K562 (cell line): ENCODE data around the gene C22orf39. TPM values are rescaled to one million over a fixed set of nuclear protein-coding genes. Genes with fewer than 3 reads are reported as not detected.

ENCODE experiments used
- AFF1 ChIP-seq, 2 experiments: fragments of 450-650 bp; IDR thresholded peaks; 2 replicates each; pipeline ENCODE4 v1.6.1; 2018; ENCODE audit warnings: mild to moderate bottlenecking in 2 of 2, low read depth in 1 of 2; ENCODE audit not compliant: partially characterized antibody in 2 of 2
- BDP1 ChIP-seq: IDR thresholded peaks from 3 replicates; pipeline ENCODE4 v1.6.1; 2011; ENCODE audit not compliant: insufficient read length, insufficient read depth
- CBFA2T2 ChIP-seq: fragments of 450-650 bp; conservative IDR thresholded peaks from 2 replicates; pipeline ENCODE4 v1.6.1; 2017; ENCODE audit warnings: mild to moderate bottlenecking
- CEBPB ChIP-seq: fragments of 450-650 bp; IDR thresholded peaks from 2 replicates; pipeline ENCODE4 v1.6.1; 2016; ENCODE audit warnings: missing genetic modification characterization, missing compliant biosample characterization
- DEAF1 ChIP-seq: fragments of 450-650 bp; formaldehyde crosslinking; IDR thresholded peaks from 2 replicates; pipeline ENCODE4 v1.4.0; 2020; ENCODE audit warnings: mild to moderate bottlenecking, moderate library complexity
- HMGN3 ChIP-seq: IDR thresholded peaks from 2 replicates; pipeline ENCODE4 v1.6.1; 2011; ENCODE audit warnings: borderline replicate concordance, low read depth, mild to moderate bottlenecking, mixed read lengths, low read length; ENCODE audit not compliant: insufficient read length; ENCODE audit errors: extremely low read depth
- KAT7 ChIP-seq: sonication (generic); formaldehyde crosslinking; IDR thresholded peaks from 2 replicates; pipeline ENCODE4 v1.8.0; 2022; ENCODE audit warnings: missing genetic modification reagents, mild to moderate bottlenecking, borderline replicate concordance
- KLF1 ChIP-seq: fragments of 450-650 bp; IDR thresholded peaks from 2 replicates; pipeline ENCODE4 v1.6.1; 2016; ENCODE audit warnings: missing genetic modification characterization, missing compliant biosample characterization
- KLF13 ChIP-seq: fragments of 450-650 bp; IDR thresholded peaks from 2 replicates; pipeline ENCODE4 v1.6.1; 2016; ENCODE audit warnings: missing genetic modification characterization, low read depth, mild to moderate bottlenecking, missing compliant biosample characterization, moderate library complexity, borderline replicate concordance
- MEF2A ChIP-seq: IDR thresholded peaks from 2 replicates; pipeline ENCODE4 v1.6.1; 2011; ENCODE audit warnings: low read depth, mild to moderate bottlenecking, low read length, moderate library complexity; ENCODE audit not compliant: control insufficient read depth
- NCOA6 ChIP-seq: fragments of 450-650 bp; IDR thresholded peaks from 2 replicates; pipeline ENCODE4 v1.6.1; 2017; ENCODE audit warnings: mild to moderate bottlenecking
- NR3C1 ChIP-seq: sonication (generic); formaldehyde crosslinking; IDR thresholded peaks from 2 replicates; pipeline ENCODE4 v1.8.1; 2022; ENCODE audit warnings: missing genetic modification reagents
- POLR2G ChIP-seq: fragments of 200-400 bp; formaldehyde crosslinking; IDR thresholded peaks from 2 replicates; pipeline ENCODE4 v1.6.1; 2017; ENCODE audit warnings: low read depth, mild to moderate bottlenecking, antibody characterized with exemption, low read length, moderate library complexity
- RB1 ChIP-seq: fragments of 450-650 bp; IDR thresholded peaks from 2 replicates; pipeline ENCODE4 v1.6.1; 2017; ENCODE audit warnings: low read depth, mild to moderate bottlenecking
- RUNX1 ChIP-seq: sonication (generic); IDR thresholded peaks from 2 replicates; pipeline ENCODE4 v1.6.1; 2016; ENCODE audit warnings: antibody characterized with exemption, low read depth
- STAG1 ChIP-seq: sonication (generic); formaldehyde crosslinking; IDR thresholded peaks from 2 replicates; pipeline ENCODE4 v1.5.0; 2020; ENCODE audit warnings: missing genetic modification reagents, borderline replicate concordance
- ZBTB2 ChIP-seq: fragments of 450-650 bp; IDR thresholded peaks from 2 replicates; pipeline ENCODE4 v1.6.1; 2016; ENCODE audit warnings: antibody characterized with exemption
- ZC3H4 ChIP-seq: sonication (generic); formaldehyde crosslinking; IDR thresholded peaks from 2 replicates; pipeline ENCODE4 v1.9.0; 2021; ENCODE audit warnings: missing genetic modification reagents, borderline replicate concordance
- ZNF41 ChIP-seq: fragments of 250-450 bp; sonication (Bioruptor Pico); conservative IDR thresholded peaks from 2 replicates; pipeline ENCODE4 v1.4.0; 2020; ENCODE audit warnings: mild to moderate bottlenecking
- ZNF655 ChIP-seq: fragments of 250-450 bp; sonication (Bioruptor Pico); IDR thresholded peaks from 2 replicates; pipeline ENCODE4 v1.5.0; 2021
- ZNF77 ChIP-seq: fragments of 250-450 bp; sonication (Bioruptor Pico); IDR thresholded peaks from 2 replicates; pipeline ENCODE4 v1.5.0; 2020
- polyA plus RNA-seq, 8 experiments: library from polyadenylated mRNA; depleted of rRNA in 4 of 8; stranded (reverse) in 5 of 8; unstranded in 3 of 8; fragments of >200 nt; fragmentation: Nextera tagmentation in 2 of 8; fragmentation: Illumina TruSeq in 1 of 8; extraction: Ambion mirVana in 2 of 8; extraction: Trizol in 1 of 8; gene quantifications; 2 replicates each; pipeline versions ENCODE4 v1.2.1 to v1.2.3, GENCODE V29; 2011 to 2014; ENCODE audit warnings: inconsistent platforms in 1 of 8, missing spikeins in 1 of 8
- total RNA-seq, 7 experiments: library from RNA; depleted of rRNA in 6 of 7; stranded (reverse); fragments of >200 nt in 6 of 7; fragmentation: Illumina TruSeq in 2 of 7; extraction: Trizol in 2 of 7; gene quantifications; 2 replicates each; pipeline versions ENCODE4 v1.2.1 to v1.2.3, GENCODE V29; 2011 to 2021; ENCODE audit warnings: low replicate concordance in 1 of 7

The C22orf39 gene
- total and polyA plus RNA-seq, 9 of the 15 experiments (the other 6 are each of a cell fraction or from before 2014, with no cell fraction given): 20.4 to 139 (median 66.8) TPM

GRCh38 chr22:19457828-19458428, 10.4 kb upstream of the C22orf39 start (continued):
- TF ChIP-seq CBFA2T2: no peak
- TF ChIP-seq CEBPB (tag): no peak
- 0 out of 2 replicates have a peak, but pooled peaks have one; percentile 22 for TF ChIP-seq POLR2G
- TF ChIP-seq RUNX1: 0 out of 2 replicates have a peak, but pooled peaks have one; percentile 50
- no peak for TF ChIP-seq KLF13
- TF ChIP-seq RB1: no peak
- TF ChIP-seq KAT7 (CRISPR knock-in tag): no peak
- no peak for TF ChIP-seq MEF2A
- peak; percentile 86 for TF ChIP-seq ZC3H4 (CRISPR knock-in tag)
- TF ChIP-seq NCOA6: no peak
- no peak for TF ChIP-seq KLF1
- no peak for TF ChIP-seq BDP1
- no peak for TF ChIP-seq ZNF41 (CRISPR knock-in tag)
- TF ChIP-seq HMGN3: no peak
- peak; percentile 23; the same call in 1 of the 2 replicates for TF ChIP-seq STAG1 (CRISPR knock-in tag)
- no peak for TF ChIP-seq AFF1 (IDR thresholded peaks at IDR 0.05; ENCODE audit: low read depth in 1 of 2, partially characterized antibody in 2 of 2)
- 0 out of 2 replicates have a peak, but pooled peaks have one; percentile 67 for TF ChIP-seq NR3C1 (CRISPR knock-in tag)
- no peak for TF ChIP-seq ZBTB2
- no peak for TF ChIP-seq ZNF655
- no peak for TF ChIP-seq ZNF77 (CRISPR knock-in tag)
- TF ChIP-seq DEAF1 (CRISPR knock-in tag): no peak
